Measurements from ENCODE around the gene SENP2.
"Not testable (repeated sequence)": the region's sequence is repeated elsewhere in the genome, so short reads cannot be mapped to it uniquely, and the experiment has no call there.

The SENP2 gene

DNA sequence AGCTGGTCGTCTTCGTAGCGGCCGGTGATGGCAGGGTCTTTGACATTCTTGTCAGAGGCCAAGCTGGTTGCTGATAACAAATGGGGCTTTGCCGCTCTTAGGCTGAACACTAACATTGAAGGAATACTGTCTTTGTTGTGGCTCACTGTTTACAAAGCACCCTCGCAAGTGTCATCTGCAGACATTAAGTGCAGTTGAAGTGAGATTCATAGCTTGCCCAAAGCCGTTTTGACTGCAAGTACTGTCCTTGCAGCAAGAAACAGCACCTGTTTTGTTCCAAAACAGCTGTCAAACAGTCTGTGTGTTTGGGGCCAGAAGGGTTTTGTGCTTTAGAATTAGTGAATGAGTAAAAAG lies 568 bp downstream of the SENP2 start:
- no peak for DNase-seq (ENCODE audit: low read depth in 3 of 3)

DNA sequence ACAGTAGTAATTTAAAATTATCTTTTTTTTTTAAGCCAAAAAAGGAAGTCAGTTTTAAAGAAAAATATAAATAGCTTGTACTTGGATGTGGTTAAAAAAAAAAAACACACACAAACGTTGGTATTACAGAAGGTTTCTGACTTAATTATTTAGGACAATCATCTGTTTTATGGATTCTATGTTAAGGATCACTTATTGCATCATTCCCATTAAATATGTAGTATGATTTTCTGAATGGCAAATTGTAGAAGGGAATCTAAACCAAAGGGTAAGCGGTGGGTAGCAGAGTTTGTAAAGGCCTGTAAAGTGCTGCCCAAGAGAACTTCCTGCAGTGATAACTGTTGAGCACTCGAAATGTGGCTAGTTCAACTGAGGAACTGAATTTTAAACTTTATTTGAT lies 8.0 kb downstream of the SENP2 start:
- DNase-seq (ENCODE audit: low read depth in 3 of 3), result no peak

DNA sequence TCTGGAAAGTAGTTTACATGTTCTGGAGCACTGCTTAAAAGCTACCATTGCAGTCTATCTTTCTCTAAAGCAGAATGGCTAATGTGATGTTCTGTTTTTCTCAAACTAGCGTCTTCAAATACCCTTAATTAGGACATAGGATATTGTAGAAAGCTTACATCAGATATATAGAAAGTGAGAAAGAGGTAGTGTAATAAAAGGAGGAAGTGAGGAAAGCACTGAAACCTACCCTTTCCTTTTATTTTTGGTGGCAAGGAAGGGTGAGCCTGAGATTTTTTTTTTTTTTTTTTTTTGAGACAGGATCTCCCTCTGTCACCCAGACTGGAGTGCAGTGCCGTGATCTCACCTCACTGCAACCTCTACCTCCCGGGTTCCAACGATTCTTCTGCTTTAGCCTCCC lies 9.4 kb downstream of the SENP2 start:
- no peak for DNase-seq (ENCODE audit: low read depth in 3 of 3)

DNA sequence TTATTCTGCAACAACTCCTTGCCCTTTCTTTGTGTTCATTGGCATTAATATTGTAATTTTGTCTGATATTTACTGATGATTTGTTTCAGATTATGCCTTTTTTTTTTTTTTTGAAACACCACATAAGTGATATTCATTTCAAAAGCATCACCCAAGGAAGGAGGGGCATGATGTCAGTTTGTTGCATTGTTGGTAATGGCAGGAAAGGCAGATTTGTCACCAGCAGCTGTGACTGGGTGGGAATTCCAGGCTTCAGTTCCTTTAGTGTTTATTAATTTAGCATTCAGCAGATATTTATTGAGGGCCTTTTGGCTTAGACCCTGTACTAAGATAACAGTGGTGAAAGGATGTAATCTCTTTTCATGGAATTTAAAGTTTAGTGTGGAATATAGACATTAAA lies 19.5 kb downstream of the SENP2 start:
- no peak for DNase-seq (ENCODE audit: low read depth in 3 of 3)

DNA sequence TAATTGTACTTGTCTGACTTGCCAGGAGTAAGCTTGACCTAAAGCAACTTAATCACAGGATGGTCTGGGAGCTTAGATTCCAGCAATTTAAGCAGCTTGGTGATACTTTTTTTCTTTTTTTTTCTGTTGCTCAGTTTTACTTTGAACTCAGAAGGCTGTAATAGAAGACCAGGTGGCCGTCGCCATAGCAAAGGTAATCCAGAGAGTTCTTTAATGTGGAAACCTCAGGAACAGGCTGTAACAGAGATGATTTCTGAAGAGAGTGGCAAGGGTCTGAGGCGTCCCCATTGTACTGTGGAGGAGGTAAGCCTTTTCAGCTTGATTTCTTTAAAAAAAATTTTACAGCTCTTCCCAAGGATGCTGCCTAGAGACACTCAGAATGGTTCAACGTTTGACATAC lies 20.1 kb downstream of the SENP2 start:
- DNase-seq (ENCODE audit: low read depth in 3 of 3), result no peak

DNA sequence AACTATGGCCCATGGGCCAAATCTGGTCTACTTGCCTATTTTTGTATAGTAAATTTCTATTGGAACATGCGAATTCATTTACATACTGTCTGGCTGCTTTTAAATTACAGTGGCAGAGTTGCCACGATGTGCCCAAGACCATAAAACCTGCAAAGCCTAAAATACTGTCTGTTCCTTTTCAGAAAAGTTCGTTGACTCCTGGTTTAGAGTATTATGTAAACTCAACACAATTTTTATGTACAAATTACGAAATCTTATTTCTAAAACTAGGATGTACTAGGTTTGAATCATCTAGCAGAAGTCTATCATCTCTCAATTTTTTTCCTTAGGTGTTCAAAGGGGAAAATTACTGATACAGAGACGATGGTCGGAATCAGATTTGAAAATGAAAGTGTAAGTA lies 26.9 kb downstream of the SENP2 start:
- DNase-seq (ENCODE audit: low read depth in 3 of 3), result no peak

DNA sequence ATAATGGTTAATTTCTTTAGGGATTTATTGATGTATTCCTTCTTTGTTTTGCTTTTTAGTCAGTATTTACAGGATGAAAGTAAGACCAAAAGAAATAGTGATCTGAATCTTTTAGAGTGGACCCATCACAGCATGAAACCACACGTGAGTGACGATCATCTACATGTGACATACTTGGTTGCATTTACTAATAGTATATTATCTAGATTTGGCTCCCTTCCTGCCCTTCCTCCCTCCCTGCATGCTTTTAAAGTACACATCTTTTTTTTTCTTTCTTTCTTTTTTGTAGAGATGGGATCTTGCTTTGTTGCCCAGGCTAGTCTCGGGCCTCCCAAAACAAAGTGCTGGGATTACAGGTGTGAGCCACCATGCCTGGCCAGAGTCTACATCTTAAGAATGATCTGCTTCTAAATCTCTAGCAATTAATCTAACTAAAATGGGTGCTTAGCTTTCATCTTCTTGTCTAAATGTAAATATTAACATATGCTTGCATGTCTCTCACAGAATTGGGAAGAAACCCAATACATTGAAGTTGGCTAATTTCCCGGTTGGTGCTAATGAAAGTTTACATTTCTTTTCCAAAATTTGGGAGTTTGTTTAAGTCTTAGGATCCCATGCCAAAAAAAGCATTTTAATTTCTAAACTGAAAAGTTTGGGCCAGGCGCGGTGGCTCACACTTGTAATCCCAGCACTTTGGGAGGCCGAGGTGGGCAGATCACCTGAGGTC lies 38.0 kb downstream of the SENP2 start:
- DNase-seq (ENCODE audit: low read depth in 3 of 3), result no peak

DNA sequence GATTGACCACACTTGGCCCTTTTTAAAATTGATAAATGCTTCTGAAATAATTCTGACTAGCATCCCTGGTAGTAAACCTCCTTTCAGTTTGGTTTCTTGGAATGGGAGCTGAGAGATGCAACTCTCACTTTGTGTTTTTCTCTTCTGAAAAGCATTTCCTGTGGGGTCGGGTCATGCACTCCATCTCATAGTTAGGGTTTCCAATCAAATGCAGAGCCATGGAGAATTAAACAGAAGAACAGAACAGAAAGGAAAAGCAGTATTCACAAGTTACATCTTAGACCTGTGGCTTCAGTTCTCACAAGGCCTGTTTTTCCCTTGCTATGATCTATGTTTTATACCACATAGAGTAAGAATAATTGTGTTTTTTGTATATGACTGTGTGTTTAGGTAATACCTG lies 39.7 kb downstream of the SENP2 start:
- no peak for DNase-seq (ENCODE audit: low read depth in 3 of 3)

DNA sequence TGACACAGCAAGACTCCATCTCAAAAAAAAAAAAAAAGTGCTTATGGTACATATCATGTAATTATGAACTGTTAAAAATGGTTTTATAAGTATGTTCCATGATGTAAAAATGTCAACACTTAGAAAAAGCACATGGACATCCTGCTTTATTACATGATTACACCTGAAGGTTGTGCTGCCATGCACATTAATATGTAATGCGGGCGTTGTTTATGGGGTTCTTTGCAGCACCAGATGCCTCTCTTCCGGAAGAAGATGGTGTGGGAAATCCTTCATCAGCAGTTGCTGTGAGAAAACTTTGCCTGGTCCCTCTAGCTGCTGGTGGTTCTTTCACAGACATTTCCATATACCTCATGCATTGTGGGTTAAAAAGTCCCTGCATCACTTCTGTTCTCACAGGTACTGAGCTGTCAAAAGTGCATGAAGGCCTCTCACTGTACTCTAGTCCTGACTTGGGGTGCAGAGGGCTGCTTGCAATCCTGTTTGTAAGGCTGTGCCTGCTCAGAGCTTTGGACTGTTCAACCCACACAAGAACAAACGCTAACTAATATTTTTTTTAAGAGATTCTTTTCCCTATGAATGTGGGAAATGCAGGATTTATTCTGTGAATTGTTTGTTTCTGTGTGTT lies 43.6 kb downstream of the SENP2 start:
- DNase-seq (ENCODE audit: low read depth in 3 of 3), result no peak

DNA sequence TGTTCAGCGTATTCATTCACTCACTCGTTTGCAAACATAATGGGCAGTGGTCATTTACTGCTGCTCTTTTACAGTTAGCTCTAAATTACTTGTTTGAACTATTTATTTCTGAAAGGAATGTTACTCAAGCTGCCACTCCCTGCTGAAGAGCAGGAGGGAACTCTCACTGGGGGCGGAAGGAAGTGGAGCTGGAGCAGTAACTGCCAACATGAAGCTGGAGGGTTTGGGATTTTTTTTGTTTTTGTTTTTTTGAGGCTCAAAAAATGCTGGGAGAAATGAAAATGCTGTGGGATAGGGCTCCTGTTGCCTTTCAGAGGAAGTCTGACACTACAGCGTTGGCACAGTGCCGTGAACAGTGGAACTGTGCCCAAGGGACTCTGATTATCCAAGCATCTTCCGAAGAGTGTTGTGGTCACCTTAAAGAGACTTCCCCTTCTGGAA lies 44.1 kb downstream of the SENP2 start:
- DNase-seq (ENCODE audit: low read depth in 3 of 3), result no peak

DNA sequence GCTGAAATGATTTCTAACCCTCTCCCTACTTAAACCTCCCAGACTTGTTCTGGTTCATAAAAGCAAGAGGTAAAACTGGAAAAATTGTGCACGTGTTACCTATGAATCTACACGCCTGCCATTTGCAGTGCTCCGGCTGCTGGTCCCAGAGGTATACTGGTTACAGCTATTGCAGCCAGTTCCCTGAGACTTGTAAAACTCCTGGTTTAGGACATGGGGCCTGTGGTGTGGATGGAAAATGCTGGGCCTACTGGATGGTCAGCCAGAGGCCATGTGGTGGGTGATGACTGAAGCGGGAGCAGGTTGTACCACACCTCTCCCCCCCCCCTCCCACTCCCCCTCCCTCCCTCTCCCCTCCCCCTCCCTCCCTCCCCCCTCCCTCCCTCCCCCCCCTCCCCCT lies 45.0 kb downstream of the SENP2 start:
- DNase-seq (ENCODE audit: low read depth in 3 of 3), result no peak

DNA sequence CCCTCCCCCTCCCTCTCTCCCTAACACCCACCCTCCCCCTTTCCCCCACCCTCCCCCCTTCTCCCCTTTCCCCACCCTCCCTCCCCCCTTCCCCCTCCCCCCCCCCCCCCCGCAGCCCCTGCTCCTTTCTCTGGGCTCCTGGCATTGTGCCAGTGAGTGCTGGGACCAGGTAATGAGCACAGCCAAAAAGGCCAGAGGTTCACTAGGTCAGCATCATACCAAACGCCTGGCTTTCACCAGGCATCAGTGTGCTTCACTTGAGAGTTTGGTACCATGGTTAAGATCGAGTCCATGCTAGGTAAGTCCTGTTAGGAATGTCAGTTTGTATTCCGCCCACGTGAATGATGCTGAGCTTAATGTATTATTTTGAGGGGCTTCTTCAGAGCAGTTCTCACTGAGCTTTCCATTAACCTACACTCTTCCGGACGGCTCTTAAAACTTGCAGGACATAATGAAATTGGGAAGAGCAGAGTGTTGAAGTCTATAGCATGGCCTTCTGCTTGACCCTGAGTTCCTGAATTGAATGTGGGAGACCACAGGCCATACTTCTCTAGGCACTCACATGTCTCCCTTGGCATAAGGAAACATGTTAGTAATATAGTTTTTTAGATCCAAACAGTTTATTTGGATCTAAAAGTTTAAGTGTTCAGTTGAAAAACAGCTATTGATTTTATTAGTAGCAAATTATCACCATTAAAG lies 45.6 kb downstream of the SENP2 start:
- no peak for DNase-seq (ENCODE audit: low read depth in 3 of 3)

DNA sequence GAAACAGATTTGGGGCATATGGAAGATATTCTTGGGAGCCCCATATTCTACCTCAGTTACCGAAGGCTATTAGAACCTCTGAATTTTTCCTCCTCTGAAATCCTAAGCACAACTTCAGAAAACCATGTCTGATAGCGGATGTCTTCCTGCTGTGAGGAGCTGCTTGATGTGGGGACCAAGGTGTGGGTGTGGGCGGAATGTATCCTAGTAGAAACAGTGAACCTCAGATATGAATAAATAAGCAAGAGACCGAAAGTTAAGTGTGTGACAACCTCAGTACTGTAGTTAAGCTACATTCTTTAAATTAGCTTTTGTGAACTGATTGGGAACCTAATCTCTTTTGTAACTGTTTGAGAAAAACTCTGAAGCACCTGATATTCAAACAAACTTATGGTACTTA lies 46.9 kb downstream of the SENP2 start:
- peak in 1 of 3 experiments; percentile 10 for DNase-seq (ENCODE audit: low read depth in 3 of 3)

DNA sequence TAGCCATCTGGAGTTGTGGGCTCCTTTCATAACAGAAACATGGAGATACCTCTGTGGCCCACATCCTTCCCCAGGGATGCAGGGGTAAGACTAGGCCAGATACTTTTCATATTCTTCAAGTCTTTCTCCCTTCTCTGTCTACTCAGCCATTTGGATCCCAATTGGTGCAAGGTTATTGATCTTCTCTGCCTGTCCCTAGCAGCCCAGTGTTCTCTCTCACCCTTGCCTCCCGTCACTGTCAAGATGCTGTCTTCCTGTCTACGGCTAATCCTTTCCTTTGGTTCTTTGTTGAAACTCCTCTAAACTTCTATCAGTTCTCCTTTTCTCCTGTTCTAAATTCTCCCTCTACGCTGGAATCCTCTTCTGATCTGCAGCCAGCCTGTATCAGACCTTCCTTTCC lies 51.3 kb downstream of the SENP2 start:
- DNase-seq (ENCODE audit: low read depth in 3 of 3), result no peak

DNA sequence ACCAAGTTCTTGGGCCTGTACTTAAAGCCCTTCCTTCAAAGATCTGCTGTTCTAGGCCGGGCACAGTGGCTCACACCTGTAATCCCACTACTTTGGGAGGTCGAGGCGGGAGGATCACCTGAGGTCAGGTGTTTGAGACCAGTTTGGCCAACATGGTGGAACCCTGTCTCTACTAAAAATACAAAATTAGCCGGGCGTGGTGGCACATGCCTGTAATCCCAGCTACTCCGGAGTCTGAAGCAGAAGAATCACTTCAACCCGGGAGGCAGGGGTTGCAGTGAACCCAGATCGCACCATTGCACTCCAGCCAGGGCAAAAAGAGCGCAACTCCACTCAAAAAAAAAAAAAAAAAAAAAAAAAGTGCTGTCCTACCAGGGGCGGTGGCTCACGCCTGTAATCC lies 52.6 kb downstream of the SENP2 start:
- not testable (repeated sequence) for DNase-seq (ENCODE audit: low read depth in 3 of 3)

DNA sequence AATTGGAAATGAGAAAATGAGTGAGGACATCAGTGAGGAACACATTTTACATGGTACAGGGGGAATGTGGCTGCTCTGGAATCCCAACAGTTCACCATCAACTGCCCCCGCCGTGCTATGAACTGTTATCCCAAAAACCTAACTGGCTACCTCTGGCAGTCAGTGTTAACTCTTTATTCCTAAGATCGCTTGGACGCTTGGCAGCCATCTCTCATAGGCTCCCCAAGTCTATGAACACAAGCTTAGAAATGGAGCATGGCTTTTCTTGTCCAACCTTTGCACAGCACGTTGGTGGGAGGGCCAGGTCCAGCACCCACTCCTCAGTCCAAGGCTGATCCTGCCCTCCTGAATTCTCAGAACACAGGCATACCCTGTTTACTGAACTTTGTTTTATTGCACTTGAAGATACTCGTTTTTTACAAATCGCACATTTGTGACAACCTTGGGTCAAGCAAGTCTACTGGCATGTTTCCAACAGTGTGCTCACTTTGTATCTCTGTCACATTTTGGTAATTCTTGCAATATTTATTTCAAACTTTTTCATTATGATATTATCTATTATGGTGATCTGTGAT lies 53.6 kb downstream of the SENP2 start:
- no peak for DNase-seq (ENCODE audit: low read depth in 3 of 3)

DNA sequence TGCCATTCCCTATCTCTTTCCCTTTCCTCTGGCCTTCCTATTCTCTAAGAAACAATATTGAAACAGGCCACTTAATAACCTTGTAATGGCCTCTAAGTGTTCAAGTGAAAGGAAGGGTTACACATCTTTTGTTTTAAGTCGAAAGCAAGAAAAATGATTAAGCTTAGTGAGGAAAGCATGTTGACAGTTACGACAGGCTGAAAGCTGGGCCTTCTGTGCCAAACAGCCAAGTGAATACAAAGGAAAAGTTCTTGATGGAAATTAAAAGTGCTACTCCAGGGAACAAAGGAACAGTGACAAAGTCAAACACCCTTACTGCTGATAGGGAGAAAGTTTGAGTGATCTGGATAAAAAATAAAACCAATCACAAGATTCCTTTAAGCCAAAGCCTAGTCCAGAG lies 54.2 kb downstream of the SENP2 start:
- DNase-seq (ENCODE audit: low read depth in 3 of 3), result no peak

DNA sequence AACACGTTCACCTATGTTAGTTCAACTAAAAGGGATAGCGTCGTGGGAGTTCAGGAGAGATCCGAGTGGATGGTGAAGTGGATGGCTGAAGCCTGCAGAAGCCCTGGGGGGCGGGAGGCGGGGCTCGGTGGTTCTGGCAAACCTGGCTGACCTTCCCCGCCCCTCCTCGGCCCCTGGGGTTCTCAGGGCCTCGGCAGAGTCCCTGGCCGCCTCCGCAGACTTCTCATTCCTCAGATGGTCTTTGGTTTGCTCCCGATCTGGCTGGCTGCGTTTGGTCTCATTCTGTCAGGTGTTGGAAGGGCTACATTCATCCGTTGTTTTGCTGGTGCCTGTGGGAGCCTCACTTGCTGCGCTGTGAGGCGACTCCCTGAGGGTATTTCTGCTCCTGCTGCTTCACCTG lies 59.1 kb downstream of the SENP2 start:
- DNase-seq (ENCODE audit: low read depth in 3 of 3), result not testable (repeated sequence)

DNA sequence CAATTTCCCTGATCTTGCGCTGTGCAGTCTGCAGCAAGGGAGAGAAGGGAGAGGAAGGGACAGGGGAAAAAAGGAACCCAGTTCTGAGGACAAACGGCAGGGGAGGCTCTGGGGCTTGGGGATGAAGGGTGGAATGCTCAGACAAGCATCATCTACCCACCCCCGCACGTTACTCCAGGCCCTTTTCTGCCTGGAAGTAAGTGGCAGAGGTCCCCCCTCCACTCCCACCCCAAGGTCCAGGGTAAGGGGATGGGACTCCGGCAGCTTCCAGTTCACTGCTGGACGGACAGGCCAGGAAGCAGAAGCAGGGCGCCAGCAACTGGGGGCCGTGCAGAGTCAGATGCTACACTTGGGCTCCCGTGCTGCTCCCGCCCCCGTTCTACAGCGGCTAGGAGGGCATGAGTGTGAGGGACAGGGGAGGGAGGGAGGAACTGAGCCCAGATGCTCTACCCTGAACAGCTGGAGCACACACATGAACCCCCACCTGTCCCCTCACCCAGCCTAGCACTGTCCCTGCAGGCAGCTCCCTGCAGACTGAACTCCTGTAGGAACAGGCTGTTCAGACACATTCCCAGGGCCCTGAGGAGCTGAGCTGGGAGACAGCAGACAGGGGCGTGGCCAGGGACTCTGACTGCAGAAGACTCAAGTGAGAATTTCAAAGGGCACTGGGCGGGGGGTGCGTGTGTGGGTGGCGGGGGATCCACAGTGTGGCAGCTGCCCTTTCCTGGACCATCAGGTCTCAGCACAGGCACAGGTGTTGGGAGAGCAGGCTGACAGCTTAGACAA lies 59.7 kb downstream of the SENP2 start:
- DNase-seq (ENCODE audit: low read depth in 3 of 3), result no peak

DNA sequence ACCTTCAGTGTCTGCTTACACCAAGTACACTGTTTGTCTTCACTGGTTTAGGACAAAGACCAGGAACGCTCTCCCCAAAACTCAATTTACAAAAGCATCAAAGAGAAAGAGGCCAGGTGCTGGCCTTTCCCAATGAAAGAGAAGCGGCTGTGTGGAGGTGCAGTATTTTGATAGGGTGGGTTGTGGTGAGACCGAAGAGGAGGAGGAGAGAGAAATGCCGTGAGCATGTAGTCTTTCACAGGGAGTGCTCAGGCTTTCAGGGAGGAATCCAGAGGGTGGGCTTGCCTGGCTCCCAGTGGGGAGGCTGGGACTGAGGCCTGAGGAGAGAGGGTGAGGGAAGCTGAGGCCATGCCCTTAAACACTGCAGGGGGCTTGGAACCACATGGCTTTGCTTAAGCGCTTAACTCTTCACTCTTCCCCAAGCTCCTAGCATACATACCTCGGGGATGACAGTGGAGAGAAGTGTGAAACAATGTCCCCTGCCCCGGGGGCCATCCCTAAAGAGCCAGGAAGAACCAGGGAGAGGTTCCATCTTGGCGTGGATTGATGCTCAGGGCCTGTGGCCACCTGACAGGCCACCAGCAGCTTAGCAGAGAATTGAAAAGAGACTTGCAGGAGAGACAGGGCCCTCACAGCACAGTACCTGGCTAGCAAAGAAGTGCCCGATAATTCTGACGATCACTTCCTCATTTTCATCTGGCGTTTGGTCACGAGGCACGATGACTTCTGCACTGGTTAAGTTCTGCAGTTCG lies 60.5 kb downstream of the SENP2 start:
- DNase-seq (ENCODE audit: low read depth in 3 of 3), result no peak

DNA sequence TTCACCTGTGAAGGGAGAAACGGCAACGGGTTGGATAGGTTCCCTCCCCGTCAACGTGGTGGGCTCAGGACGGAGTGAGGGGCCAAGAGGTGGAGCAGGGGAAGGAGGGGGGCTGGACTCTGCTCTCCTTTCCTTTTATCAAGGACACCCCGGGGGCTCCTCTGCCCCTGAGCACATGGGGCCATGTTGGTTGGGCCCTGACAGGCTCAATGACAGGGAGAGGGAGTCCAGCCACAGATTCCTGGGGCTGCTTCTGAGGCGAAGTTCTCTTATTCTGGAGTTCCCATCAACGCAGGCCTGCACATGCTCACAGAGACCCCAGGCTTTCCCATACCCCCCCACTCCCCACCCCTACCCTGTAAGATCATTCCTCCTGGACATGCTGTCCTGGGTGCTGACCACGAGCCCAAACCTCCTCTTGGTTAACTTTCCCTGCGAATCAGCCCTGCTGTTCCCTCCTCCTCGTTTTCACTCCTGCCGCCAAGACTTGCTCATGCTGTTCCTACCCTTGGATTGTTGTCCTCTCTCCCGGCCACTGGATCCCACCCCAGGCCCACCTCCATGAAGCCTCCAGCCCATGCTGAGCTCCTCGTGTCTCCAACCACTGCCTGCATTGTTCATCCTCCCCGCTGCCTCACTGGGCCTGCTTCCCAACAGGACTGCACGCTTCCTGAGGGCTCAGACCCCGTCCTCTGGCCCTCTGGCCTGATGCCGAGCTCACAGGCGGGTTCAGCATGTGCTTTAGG lies 61.2 kb downstream of the SENP2 start:
- DNase-seq (ENCODE audit: low read depth in 3 of 3), result no peak
